IMR-90 (cell line): ENCODE measurements around the gene IGF2BP1. TPM values are rescaled to one million over a fixed set of nuclear protein-coding genes. Genes with fewer than 3 reads are reported as not detected.

Experiments used
- ATAC-seq: fragments of 200-7000 bp; cut with Tn5 transposase; 2 replicates; pipeline ENCODE4 v1.9.1; 2020; ENCODE audit warnings: low read depth, mild to moderate bottlenecking, moderate library complexity
- BruUV-seq: library from RNA; stranded (reverse); fragments of 400-500 nt; replicated peaks from 2 replicates; lab custom pipeline; 2021; lab: Mats Ljungman, UMichigan
- CTCF ChIA-PET: fragments of 300-600 bp; formaldehyde crosslinking; extraction: SDS; loops from one replicate; lab custom pipeline; 2021; ENCODE audit warnings: antibody characterized with exemption; lab: Yijun Ruan, JAX
- POLR2A ChIA-PET: fragments of 300-600 bp; sonication (Branson Sonifier 250); formaldehyde crosslinking; loops from one replicate; lab custom pipeline; 2022; ENCODE audit warnings: antibody characterized with exemption; ENCODE audit not compliant: unreplicated experiment; lab: Charles Lee
- DNase-seq: peaks from one replicate; pipeline ENCODE4 v3.0.0; 2013
- H2AFZ ChIP-seq: replicated peaks from 2 replicates; pipeline ENCODE3; 2013; ENCODE audit warnings: low read length, mild to moderate bottlenecking; ENCODE audit not compliant: poor library complexity
- H2AK5ac ChIP-seq: 2 replicates; pipeline ENCODE4 v1.6.1; 2013; ENCODE audit warnings: low read depth, low read length, inconsistent platforms
- H2AK9ac ChIP-seq: replicated peaks from 2 replicates; pipeline ENCODE3; 2013; ENCODE audit warnings: mild to moderate bottlenecking, low read depth, low read length, moderate library complexity; ENCODE audit not compliant: poor library complexity
- H2BK120ac ChIP-seq: 2 replicates; pipeline ENCODE4 v1.6.1; 2013; ENCODE audit warnings: low read depth, low read length, inconsistent platforms
- H2BK15ac ChIP-seq: 3 replicates; pipeline ENCODE4 v1.6.1; 2013; ENCODE audit warnings: low read depth, low read length, inconsistent platforms
- H2BK20ac ChIP-seq: 2 replicates; pipeline ENCODE4 v1.6.1; 2013; ENCODE audit warnings: low read depth, mild to moderate bottlenecking, inconsistent platforms, low read length, moderate library complexity
- H2BK5ac ChIP-seq: 2 replicates; pipeline ENCODE4 v1.6.1; 2013; ENCODE audit warnings: mild to moderate bottlenecking, low read depth, low read length, inconsistent platforms; ENCODE audit not compliant: poor library complexity, severe bottlenecking
- H3K14ac ChIP-seq: replicated peaks from 2 replicates; pipeline ENCODE4 v1.6.1; 2013; ENCODE audit warnings: low read depth, low read length, inconsistent platforms
- H3K18ac ChIP-seq: 2 replicates; pipeline ENCODE4 v1.6.1; 2013; ENCODE audit warnings: low read depth, low read length, control low read depth
- H3K23ac ChIP-seq: 2 replicates; pipeline ENCODE4 v1.6.1; 2013; ENCODE audit warnings: low read depth, low read length, inconsistent platforms
- H3K27ac ChIP-seq: 2 replicates; pipeline ENCODE4 v1.5.1; 2013; ENCODE audit warnings: mild to moderate bottlenecking, control low read depth, low read length; ENCODE audit not compliant: insufficient read depth
- H3K27me3 ChIP-seq: 2 replicates; pipeline ENCODE4 v1.6.1; 2013; ENCODE audit warnings: low read length; ENCODE audit not compliant: control insufficient read depth, insufficient read depth
- H3K36me3 ChIP-seq: 2 replicates; pipeline ENCODE4 v1.6.1; 2013; ENCODE audit warnings: low read length, mixed read lengths; ENCODE audit not compliant: control insufficient read depth, insufficient read depth
- H3K4ac ChIP-seq: 2 replicates; pipeline ENCODE4 v1.6.1; 2013; ENCODE audit warnings: low read depth, low read length, inconsistent platforms
- H3K4me1 ChIP-seq: 2 replicates; pipeline ENCODE4 v1.6.1; 2013; ENCODE audit warnings: low read length, mixed read lengths; ENCODE audit not compliant: control insufficient read depth, insufficient read depth
- H3K4me2 ChIP-seq: 2 replicates; pipeline ENCODE4 v1.6.1; 2013; ENCODE audit warnings: low read depth, mild to moderate bottlenecking, control low read depth, low read length, moderate library complexity
- H3K4me3 ChIP-seq: 2 replicates; pipeline ENCODE4 v1.5.1; 2013; ENCODE audit warnings: low read depth, mild to moderate bottlenecking, control low read depth, low read length, moderate library complexity; ENCODE audit not compliant: insufficient read depth
- H3K56ac ChIP-seq: 2 replicates; pipeline ENCODE4 v1.6.1; 2013; ENCODE audit warnings: low read length, inconsistent platforms; ENCODE audit not compliant: insufficient read depth; ENCODE audit errors: extremely low read depth
- H3K79me1 ChIP-seq, 2 experiments: 2 replicates each; pipeline ENCODE4 v1.6.1; 2013; ENCODE audit warnings: low read length in 2 of 2, inconsistent platforms in 1 of 2, low read depth in 1 of 2
- H3K9ac ChIP-seq: 2 replicates; pipeline ENCODE4 v1.6.1; 2013; ENCODE audit warnings: low read depth, low read length, control low read depth
- H3K9me1 ChIP-seq: 2 replicates; pipeline ENCODE4 v1.6.1; 2013; ENCODE audit warnings: low read length, inconsistent platforms; ENCODE audit not compliant: insufficient read depth
- H3K9me3 ChIP-seq: 2 replicates; pipeline ENCODE4 v1.6.1; 2013; ENCODE audit warnings: low read length; ENCODE audit not compliant: control insufficient read depth, insufficient read depth
- H4K20me1 ChIP-seq: 2 replicates; pipeline ENCODE4 v1.6.1; 2013; ENCODE audit warnings: low read length, inconsistent platforms; ENCODE audit not compliant: insufficient read depth
- H4K5ac ChIP-seq: 2 replicates; pipeline ENCODE4 v1.6.1; 2013; ENCODE audit warnings: mild to moderate bottlenecking, low read depth, low read length, control low read depth
- H4K8ac ChIP-seq, 2 experiments: 2 replicates each; pipeline ENCODE4 v1.6.1; 2013; ENCODE audit warnings: low read depth in 2 of 2, low read length in 2 of 2, control low read depth in 1 of 2, inconsistent platforms in 1 of 2
- H4K91ac ChIP-seq: 2 replicates; pipeline ENCODE4 v1.6.1; 2013; ENCODE audit warnings: low read depth, low read length, inconsistent platforms; ENCODE audit not compliant: insufficient read depth
- BHLHE40 ChIP-seq: fragments of 150-350 bp; IDR thresholded peaks from 2 replicates; pipeline ENCODE4 v1.6.1; 2016; ENCODE audit warnings: mild to moderate bottlenecking, low read depth, low read length
- CEBPB ChIP-seq: IDR thresholded peaks from 2 replicates; pipeline ENCODE4 v1.6.1; 2012; ENCODE audit warnings: low read depth, low read length, improper control_type of control experiment
- CHD1 ChIP-seq: IDR thresholded peaks from 2 replicates; pipeline ENCODE4 v1.6.1; 2012; ENCODE audit warnings: low read depth, low read length, improper control_type of control experiment
- CTCF ChIP-seq: conservative IDR thresholded peaks from 2 replicates; pipeline ENCODE4 v1.5.1; 2012; ENCODE audit warnings: mild to moderate bottlenecking, low read depth, low read length, improper control_type of control experiment
- MAZ ChIP-seq: IDR thresholded peaks from 2 replicates; pipeline ENCODE4 v1.6.1; 2012; ENCODE audit warnings: low read depth, mild to moderate bottlenecking, low read length, improper control_type of control experiment, moderate library complexity, borderline replicate concordance
- RAD21 ChIP-seq: IDR thresholded peaks from 2 replicates; pipeline ENCODE4 v1.6.1; 2012; ENCODE audit warnings: low read length, improper control_type of control experiment
- USF2 ChIP-seq: fragments of 150-350 bp; IDR thresholded peaks from 2 replicates; pipeline ENCODE4 v1.6.1; 2017; ENCODE audit warnings: mild to moderate bottlenecking, antibody characterized with exemption, low read length, low read depth
- WGBS, 2 experiments: methylation state at CpG; one replicate each; pipeline versions ENCODE4 v1.1.5 to v1.1.7; 2013; ENCODE audit warnings: missing lambda C conversion rate in 2 of 2; ENCODE audit not compliant: insufficient read length in 1 of 2; ENCODE audit errors: extremely low coverage in 2 of 2; 5-methylcytosine and 5-hydroxymethylcytosine counted together
- dilution Hi-C: fragments of 300-500 bp; cut with HindIII; formaldehyde crosslinking; loops from one replicate; pipeline ENCODE4 v1.14.3; 2018; ENCODE audit warnings: low sequenced_read_pairs; ENCODE audit not compliant: unreplicated experiment
- in situ Hi-C: fragments of 300-500 bp; cut with MboI; formaldehyde crosslinking; loops from 3 replicates; pipeline ENCODE4 v1.14.3; 2019; ENCODE audit warnings: low sequenced_read_pairs, inconsistent platforms, mixed read lengths
- intact Hi-C: fragments of 100-400 bp; cut with micrococcal nuclease; formaldehyde crosslinking; loops from 2 replicates; pipeline ENCODE4 v1.10.0; 2022
- polyA plus RNA-seq, 3 experiments: library from polyadenylated mRNA; depleted of rRNA; stranded (reverse); fragments of >200 nt; gene quantifications; 2 replicates each; pipeline ENCODE4 v1.2.3, GENCODE V29; 2012; ENCODE audit warnings: low replicate concordance in 1 of 3
- total RNA-seq: library from RNA; depleted of rRNA; stranded (reverse); fragments of >200 nt; gene quantifications from 2 replicates; pipeline ENCODE4 v1.2.3, GENCODE V29; 2012
- TF ChIP-seq, protein P1 (sequence below): fragments of 150-350 bp; IDR thresholded peaks from 2 replicates; pipeline ENCODE4 v1.6.1; 2016; ENCODE audit warnings: low read depth, mild to moderate bottlenecking, low read length, moderate library complexity, borderline replicate concordance

The IGF2BP1 gene
- total and polyA plus RNA-seq, 2 of the 4 experiments (the other 2 are of a cell fraction) = 10.2 to 13.1 TPM

DNA sequence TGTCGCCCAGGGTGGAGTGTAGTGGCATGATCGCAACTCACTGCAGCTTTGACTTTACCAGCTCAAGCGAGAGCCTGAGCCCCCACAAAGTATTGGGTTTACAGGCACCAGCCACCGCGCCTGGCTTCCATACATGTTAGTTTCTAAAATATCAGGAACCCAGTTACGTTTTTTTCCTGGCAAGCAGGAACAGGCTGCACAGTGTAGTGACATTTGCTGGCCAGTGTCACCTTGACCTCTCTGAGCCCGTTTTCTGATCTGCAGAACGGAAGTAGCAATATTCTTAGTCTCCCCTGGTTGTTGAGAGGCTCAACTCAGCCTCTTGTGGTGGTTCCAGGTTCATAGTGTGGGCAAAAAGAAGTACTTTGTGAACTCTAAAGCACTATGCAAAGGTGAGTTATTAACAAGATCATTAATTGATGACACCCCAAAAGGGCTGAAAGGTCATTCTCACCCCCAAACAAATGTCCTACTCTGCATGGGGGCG, 15.6 kb downstream of the IGF2BP1 start:
- Histone ChIP-seq H4K5ac (peak overlapping the region; percentile 79; the same call in 1 of the 2 replicates), H2BK20ac (no peak overlapping the region), H4K91ac (peak overlapping the region; percentile 24; the same call in 1 of the 2 replicates), H3K4me2 (peak overlapping the region; percentile 54), H3K36me3 (peaks cover 5% of the 10 kb centered on the region; the same call in 1 of the 2 replicates), H3K14ac (peak overlapping the region; percentile 13; the same call in 1 of the 2 replicates), H3K56ac (peak overlapping the region; percentile 7; the same call in 1 of the 2 replicates), H2BK120ac (no peak overlapping the region), H3K9ac (peak overlapping the region; percentile 62; the same call in 1 of the 2 replicates), H4K20me1 (peaks cover 79% of the 10 kb centered on the region), H3K9me3 (no peaks in the 10 kb centered on the region), H2AK5ac (peak overlapping the region; percentile 53; the same call in 1 of the 2 replicates), H3K9me1 (peaks cover 31% of the 10 kb centered on the region), H3K27ac (no peak overlapping the region; the same call in 1 of the 2 replicates), H3K27me3 (no peaks in the 10 kb centered on the region), H2AK9ac (peak overlapping the region; percentile 71), H3K4me3 (no peak overlapping the region), H4K8ac (peak overlapping the region; percentile 50 to 71; a peak in 1 of 4 replicates), H3K23ac (peak overlapping the region; percentile 88), H3K18ac (no peak overlapping the region), H2AFZ (peak overlapping the region; percentile 59), H3K4ac (peak overlapping the region; percentile 11; the same call in 1 of the 2 replicates), H3K79me1 (peaks cover 26 to 75% of the 10 kb centered on the region in 2 experiments), H2BK5ac (no peak overlapping the region), H2BK15ac (no peak overlapping the region), H3K4me1 (peaks cover 27% of the 10 kb centered on the region)
- WGBS, 2 experiments = 20% methylated on average over 2 of the region's 9 CpGs; no CpG with 5 or more reads in 1 of the 2 experiments
- no TSS peak for BruUV-seq
- in situ Hi-C loops = no loop called here
- CTCF ChIA-PET = interaction anchor here (0.7 kb wide), 1 partner anchor 210 kb away, joined by 3 read pairs; no protein-coding TSS in a partner anchor
- POLR2A ChIA-PET = no interaction called here
- dilution Hi-C loops = no loop called here
- ATAC-seq (no peak), DNase-seq (no peak)
- intact Hi-C loops = no loop called here
- TF ChIP-seq CHD1 (no peak), MAZ (no peak), USF2 (no peak), CEBPB (no peak), BHLHE40 (no peak), RAD21 (no peak), CTCF (no peak)
- TF ChIP-seq, protein P1, sequence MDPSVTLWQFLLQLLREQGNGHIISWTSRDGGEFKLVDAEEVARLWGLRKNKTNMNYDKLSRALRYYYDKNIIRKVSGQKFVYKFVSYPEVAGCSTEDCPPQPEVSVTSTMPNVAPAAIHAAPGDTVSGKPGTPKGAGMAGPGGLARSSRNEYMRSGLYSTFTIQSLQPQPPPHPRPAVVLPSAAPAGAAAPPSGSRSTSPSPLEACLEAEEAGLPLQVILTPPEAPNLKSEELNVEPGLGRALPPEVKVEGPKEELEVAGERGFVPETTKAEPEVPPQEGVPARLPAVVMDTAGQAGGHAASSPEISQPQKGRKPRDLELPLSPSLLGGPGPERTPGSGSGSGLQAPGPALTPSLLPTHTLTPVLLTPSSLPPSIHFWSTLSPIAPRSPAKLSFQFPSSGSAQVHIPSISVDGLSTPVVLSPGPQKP = no peak
